ENCODE results near the gene LIN37.
A peak's percentile ranks its signal among the peaks of the same experiment; 100 is the strongest.

The LIN37 gene

DNA sequence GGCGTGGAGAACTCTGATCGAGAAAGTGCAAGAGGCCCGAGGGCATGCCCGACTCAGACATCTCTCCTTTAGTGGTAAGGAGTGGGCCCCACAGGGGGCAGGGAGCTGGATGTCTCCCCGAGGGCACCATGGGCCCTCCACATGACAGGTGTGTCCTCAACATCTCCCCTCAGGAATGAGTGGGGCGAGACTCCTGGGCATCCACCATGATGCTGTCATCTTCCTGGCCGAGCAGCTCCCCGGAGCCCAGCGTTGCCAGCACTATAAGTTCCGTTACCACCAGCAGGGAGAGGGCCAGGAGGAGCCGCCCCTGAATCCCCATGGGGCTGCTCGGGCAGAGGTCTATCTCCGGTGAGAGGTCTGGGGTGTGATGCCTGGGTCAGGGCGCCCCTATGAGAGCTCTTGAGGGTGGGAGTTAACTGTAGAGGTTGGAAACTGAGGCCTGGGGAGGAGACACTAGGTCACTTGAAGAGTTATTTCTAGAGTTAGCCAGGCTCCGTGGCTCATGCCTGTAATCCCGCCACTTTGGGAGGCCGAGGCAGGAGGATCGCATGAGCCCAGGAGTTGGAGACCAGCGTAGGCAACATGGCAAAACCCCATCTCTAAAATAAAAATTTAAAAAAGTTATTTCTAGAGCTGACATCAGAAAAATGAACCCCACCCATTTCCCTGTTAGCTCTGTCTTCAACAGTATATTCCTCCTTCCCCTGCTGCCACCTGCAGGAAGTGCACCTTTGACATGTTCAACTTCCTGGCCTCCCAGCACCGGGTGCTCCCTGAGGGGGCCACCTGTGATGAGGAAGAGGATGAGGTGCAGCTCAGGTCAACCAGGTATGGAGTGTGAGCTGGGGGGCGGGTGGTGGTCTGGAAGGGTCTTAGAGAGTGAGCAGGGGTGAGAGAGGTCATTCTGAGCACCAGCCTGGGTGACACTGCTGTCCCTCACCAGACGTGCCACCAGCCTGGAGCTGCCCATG, 11.2 kb upstream of the LIN37 start:
- no peak for DNase-seq

DNA sequence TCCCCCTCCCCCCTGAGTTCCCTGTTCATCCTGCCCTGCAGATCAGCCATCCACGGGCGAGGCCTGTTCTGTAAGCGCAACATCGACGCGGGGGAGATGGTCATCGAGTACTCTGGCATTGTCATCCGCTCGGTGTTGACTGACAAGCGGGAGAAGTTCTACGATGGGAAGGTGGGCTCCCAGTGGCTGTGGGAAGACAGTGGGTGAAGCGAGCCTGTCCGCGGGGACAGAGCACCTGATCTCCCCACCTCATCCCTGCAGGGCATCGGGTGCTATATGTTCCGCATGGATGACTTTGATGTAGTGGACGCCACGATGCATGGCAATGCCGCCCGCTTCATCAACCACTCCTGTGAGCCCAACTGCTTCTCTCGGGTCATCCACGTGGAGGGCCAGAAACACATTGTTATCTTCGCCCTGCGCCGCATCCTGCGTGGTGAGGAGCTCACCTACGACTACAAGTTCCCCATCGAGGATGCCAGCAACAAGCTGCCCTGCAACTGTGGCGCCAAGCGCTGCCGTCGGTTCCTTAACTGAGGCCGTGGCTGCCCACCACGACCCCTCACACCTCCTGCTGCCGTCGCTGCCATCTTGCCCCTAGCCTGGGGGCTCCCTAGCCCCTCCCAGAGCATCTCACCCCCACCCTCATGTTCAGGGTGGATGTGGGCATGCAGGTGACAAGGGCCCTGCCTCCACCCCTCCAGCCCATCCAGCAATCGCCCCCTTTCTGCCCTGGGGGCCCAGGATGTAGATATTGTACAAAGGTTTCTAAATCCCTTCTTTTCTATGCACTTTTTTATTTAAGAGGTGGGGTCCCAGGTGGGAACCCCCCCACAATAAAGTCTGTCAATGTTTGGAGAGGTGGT, 10.1 kb upstream of the LIN37 start:
- DNase-seq, result no peak

DNA sequence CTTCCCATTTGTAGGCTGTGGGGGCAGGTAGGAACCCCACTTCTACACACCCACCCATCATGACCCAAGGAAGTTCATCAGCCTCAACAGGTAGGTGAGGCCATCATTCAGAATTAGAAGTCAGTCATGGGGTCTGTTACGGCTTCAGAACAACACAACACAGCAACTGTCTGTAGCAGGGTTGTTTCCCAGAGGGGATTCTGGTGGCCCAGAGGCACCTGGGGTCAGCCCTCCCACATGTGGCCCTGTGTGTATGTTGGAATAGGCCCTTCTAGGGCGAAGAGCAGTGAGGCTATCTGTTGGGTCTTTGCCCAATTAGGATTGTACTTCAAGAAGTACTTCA, 9.5 kb upstream of the LIN37 start:
- no peak for DNase-seq

DNA sequence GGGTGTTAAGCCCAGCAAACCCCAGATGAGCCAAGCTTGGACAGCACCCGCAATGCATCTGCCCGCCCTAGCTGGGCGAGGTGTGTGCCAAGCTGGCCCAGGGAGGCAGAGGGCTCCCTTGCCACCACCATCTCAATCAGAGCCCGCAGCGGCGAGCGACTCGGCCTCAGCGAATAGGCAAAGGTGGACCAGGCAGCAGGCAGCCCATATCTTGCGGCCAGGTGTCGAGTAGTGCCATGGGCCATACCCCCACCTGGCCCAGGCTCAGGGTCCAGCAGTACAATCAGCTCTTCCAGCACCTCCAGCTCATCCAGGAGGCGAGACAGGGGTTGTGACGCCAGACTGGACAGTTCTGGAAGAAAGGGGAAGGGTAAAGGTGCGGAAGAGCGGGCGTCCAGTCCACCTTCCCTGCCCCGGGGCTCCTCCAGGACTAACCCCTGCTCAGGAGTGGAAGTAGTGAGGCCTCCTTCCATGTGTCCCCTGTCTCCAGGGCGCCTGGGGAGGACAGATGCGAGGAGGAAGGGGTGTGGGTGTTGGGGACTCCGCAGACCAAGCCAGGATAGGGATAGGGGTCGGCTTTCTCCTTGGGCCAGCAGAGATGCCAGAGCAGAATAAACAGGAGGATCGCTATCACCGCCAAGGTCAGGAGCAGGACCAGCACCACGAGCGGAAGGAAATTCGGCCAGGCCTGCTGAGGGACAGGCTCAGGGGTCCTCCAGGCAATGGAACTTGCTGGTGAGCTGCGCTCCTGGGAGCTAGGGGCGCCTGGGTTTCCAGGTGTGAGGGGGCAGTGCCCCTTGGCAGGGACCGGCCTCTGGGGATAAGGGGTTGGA, 8.9 kb upstream of the LIN37 start:
- no peak for DNase-seq

DNA sequence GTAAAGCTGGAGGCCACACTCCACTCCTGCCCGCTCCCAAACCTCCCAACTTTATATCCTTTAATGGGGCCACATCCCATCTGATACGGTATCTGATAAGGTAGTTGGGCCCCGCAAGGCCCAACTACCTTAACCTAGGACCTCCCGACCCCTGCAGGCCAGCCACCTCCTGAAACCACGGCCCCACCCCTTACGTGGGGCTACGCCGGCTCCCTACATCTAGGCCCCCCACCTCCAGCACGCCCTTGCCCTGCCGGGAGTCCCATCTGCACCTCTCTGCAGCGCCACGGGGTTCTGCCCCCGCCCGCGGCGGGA, 8.3 kb upstream of the LIN37 start:
- no peak for DNase-seq

DNA sequence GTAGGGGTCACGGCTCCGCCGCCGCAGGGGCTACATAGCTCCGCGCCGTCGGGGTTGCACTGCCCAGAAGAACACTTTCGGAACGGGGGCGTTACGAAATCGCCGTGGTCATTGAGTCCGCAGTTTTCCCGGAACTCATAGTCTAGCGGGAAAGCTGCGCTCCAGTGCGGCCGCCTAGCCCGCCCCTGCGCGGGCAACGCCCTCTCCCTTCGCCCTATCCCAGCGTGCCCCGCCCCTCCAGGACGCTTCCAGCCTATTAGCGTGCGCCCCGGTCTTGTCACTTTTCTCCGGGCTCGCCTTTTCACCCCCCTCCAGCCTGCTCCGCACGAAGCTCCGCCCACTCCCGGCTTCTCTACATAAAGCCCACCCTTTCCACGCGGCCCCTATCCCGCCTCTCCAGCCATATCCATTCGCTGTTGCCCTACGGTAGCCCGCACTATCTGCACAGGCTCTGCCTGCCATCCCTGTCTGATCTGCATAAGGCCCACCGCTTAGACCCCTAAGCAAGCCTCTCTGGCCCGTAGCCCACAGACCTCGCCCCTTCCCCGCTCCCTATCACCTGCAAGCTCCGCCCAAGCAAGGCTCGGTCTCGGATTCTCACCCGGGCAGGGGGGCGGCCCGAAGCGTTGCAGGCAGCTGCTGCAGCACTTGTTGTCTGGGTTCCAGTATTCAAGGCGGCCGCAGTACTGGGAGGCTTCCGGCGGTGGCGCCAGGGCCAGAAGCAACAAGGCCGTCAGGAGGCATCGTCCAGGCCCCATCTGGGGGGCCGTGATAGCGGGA, 7.8 kb upstream of the LIN37 start:
- DNase-seq, result peak; percentile 99

DNA sequence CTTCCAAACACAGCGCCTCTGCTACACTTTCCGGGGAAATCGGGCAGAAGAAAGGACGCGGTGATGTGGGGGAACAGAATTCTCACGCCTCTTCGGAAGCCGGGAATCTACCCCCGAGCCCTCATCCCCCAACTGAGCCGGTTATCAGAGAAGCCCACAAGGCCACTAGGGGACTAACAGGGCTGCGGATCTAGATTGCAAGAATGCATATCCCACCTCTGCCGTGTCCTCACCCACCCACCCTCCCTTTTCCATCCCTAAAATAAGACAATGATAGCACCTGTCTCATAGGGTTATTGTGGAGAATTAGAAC, 7.2 kb upstream of the LIN37 start:
- no peak for DNase-seq

DNA sequence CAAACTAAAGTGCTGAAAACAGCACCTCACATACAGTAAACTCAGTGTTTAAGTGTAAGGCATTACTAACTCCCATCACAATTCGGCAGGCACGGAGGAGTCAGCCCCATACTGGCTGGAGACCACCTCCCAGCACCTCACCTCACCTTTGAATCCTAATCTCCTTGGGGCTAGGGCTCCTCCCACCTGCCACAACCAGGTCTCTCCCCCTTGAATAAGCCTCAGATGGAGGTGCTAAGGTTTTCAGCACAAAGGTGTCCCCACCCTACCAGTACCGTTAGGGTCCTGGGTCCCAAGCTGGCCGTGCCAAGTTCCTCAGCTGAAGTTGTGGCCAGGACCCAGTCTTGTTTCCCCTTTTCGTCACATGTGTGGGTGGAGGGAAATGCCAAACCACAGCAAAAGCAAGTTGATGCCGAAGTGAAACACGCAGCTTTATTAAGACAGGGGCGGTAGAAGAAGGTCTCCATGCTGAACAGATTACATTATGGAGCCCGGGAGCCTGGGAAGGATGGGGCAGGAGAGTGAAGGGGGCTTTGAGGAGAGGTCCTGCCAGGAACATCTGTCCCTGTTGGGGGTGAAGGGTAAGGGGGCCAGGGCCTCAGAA, 6.2 kb upstream of the LIN37 start, which contains the start of gene IGFLR1:
Gene IGFLR1 (minus strand): TSS at position 332 of the 604 bp plus-strand sequence. CDS start 1,272 bp downstream, outside the sequence.
- DNase-seq, result no peak

DNA sequence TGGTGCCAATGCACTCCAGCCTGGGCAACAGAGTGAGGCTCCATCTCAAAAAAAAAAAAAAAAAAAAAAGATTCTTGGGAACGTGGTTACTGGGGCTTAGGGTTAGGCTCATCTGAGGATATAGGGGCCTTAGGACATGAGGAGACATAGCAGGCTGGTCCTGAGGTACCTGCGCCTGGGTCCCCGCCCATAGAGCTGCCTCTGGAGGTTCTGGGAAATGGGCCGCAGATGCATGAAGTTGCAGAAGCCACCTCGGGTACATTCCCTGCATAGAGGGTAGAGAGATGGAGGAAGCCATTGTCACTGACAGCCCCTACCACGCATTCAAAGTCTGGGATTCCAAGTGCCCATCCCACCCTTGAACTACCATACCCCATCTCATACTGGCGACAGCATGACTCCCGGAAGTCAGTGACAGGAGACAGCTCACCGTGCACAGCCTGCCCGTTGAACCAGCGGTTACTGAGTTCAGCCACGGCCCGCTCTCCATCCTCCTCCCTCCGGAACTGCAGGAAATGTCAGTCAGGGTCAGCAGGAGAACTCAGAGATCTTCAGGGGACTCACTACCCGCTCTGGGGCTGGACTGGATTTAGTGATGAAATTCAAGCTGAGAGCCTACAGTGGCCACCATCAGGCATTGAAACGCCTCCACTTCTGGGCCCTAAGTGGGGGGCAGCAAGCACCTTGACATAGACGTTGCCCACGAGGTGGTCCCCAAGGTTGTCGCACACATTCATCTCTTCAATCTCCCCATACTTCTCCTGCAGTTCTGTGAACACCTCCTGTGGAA, 4.5 kb upstream of the LIN37 start:
- no peak for DNase-seq

DNA sequence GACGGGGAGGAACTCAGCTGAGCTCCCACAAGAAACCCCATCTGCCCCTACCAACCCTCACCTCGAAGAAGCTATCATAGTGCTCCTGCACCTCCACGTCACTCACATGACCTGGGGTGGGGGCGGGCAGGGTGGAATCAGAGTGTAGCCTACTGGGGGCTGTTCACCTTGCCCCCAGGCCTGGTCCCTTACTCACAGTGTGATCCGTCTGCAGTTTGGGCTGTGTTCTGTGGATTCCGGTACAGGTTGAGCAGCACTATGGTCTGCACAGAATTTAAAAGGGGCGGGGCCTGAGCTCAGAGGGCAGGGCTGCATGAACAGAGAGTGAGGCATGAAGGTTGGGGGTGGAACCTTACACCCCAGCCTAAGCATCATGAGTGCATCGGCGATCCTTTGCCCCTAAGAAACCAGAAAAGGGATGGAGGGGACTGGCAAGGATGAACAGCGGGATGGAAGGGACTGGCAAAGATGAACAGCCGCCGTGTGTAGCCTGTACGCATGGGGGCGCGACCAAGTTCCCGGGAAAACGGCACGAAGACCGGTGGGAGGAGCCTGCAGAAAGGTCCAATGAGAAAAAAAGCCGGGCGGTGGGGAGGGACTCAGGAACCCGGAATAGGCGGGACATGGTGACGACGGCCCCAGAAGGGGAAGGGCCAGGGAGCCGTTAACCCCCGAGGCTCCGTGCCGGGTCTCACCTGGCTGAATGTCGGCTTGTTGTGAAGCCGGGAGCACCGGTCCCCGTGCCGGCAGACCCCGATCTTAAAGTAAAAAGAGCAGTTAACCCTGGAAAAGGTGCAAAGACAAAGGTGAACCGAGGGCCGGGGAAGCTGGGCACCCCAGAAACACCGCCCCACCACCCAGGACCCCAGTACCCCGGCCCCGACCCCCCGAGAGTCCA, 3.7 kb upstream of the LIN37 start:
- DNase-seq, result peak; percentile 97

DNA sequence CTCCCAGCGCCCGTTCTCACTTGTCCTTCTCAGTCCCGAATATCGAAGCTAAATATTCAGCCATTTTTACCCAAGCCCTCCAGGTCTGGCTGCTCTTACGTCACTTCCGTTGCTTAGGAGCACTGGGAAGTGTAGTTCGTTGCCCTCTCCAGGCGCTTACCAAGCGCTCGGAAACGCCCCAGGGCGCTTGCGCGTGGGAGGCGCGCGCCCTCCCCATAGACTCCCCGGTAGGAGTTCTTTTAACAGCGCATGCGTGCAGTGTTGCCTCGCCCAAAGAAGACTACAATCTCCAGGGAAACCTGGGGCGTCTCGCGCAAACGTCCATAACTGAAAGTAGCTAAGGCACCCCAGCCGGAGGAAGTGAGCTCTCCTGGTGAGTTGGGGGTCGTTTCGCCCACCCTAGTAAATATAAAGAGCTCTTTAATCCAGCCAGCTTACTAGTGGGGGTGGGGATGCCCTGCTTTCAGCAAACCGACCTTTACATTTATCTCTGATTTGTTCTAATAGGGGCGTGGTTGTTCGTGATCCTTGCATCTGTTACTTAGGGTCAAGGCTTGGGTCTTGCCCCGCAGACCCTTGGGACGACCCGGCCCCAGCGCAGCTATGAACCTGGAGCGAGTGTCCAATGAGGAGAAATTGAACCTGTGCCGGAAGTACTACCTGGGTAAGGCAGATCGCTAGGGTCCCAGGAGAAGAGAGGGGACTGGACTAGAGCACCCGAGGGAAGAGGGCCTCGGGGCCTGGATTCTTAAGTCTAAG, 2.9 kb upstream of the LIN37 start, which contains the start of the genes PSENEN and U2AF1L4:
Gene PSENEN (plus strand): TSS at position 324 of the 759 bp plus-strand sequence. CDS start 280 bp downstream, at position 604.
Gene U2AF1L4 (minus strand): TSS at position 91 of the 759 bp plus-strand sequence. CDS start 27 bp downstream, at position 64.
- DNase-seq, result peak; percentile 99

DNA sequence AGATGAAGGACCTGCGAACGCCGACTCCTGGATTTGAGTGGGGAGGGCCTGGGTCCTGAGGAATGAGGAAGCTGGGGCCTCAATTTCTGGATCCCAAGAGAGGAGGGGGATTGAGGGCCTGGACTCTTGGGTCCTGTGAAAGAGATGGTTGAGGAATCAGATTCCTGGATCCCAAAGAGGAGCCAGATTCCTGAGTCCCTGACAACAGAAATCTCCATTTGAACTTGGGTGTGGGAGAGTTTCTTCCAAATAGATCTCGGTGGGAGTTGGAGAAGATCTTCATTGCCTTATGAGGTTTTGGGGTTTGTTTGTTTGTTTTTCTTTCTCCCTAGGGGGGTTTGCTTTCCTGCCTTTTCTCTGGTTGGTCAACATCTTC, 2.3 kb upstream of the LIN37 start:
- DNase-seq, result no peak

DNA sequence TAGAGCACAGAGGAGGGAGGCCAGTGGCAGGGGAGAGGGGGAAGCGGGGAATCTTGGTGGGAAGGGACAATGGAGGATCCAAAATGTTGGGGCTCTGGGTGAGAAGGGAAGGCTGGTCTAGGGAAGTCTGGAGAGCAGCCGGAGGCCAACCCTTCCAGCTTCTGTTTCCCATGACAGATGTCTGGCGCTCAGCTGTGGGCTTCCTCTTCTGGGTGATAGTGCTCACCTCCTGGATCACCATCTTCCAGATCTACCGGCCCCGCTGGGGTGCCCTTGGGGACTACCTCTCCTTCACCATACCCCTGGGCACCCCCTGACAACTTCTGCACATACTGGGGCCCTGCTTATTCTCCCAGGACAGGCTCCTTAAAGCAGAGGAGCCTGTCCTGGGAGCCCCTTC, 1.8 kb upstream of the LIN37 start:
- no peak for DNase-seq

DNA sequence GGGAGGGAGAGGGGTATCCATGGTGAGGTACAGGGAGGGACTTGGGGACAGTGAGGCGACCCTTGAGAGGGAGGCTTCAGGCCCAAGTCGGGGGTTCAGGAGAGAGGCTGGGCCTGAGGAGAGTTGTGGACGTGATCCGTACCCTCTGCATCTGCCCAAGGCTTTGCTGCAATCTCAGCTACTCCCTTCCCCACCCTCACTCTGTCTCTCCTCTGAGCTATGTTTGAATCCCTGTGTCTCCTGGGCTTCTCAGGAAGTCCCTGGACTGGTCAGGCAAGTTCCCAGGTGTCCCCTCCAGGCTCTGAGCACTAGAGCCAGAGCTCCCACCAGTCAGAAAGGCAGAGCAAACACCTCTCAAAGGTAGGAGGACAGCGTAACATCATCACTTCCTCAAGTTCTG, 1.8 kb downstream of the LIN37 start:
- DNase-seq, result peak; percentile 17

DNA sequence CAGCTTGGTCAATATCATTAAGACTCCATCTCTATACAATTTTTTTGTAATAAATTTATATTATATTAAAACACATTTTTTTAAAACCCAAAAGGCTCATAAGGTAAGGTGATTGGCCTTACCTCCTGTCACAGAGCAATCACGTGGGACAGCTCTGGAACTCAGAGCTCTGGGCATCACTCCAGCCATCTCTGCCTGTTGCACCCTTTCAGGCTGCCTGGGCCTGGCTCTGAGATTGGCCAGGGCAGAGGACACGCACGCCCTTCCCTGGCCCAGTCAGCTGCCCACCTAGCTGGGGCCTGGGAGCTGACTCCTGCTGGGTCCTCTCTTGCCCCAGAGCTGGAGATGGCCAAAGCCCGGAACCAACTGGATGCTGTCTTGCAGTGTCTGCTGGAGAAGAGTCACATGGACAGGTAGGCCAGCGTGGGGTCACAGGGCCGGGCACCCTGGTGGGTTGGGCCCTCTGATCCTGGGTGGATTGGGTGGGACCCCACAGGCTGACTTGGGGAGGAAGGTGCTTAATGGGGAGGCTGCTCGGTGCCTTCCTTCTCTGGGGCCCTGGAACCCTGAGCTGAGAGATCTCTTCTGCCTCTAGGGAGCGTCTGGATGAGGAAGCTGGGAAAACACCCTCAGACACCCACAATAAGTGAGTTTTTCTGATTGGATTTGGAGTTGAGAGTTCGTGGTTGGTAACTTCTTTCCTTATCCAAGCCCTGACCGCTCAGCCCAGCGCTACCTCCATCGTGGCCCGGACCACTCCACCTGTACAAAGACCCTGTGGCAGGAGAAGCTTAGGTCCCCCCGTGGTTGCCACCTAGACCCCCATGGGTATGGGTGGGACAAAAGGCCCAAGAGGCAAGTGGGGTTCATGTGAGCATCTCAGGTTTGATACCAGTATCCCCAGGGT, 3.7 kb downstream of the LIN37 start:
- peak; percentile 15 for DNase-seq

DNA sequence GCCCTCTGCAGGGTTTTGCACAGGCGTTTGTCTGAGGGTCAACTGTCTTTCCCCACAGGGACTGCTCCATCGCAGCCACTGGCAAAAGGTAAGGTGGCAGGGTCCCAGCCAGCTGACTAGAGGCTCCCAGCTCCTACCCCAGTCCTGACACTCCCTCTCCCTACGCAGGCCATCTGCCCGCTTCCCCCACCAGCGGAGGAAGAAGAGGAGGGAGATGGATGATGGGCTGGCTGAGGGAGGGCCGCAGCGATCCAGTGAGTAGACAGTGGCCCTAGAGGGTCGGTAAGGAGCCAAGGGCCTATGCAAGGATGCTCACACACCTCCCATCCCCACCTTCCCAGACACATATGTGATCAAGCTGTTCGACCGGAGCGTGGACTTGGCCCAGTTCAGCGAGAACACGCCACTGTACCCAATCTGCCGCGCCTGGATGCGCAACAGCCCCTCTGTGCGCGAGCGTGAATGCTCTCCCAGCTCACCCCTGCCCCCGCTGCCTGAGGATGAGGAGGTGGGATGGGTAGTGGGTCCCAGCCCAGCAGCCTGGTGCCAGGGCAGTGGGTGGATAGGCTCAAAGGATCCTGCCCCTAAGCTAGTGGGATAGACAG, 4.5 kb downstream of the LIN37 start:
- peak; percentile 17 for DNase-seq

DNA sequence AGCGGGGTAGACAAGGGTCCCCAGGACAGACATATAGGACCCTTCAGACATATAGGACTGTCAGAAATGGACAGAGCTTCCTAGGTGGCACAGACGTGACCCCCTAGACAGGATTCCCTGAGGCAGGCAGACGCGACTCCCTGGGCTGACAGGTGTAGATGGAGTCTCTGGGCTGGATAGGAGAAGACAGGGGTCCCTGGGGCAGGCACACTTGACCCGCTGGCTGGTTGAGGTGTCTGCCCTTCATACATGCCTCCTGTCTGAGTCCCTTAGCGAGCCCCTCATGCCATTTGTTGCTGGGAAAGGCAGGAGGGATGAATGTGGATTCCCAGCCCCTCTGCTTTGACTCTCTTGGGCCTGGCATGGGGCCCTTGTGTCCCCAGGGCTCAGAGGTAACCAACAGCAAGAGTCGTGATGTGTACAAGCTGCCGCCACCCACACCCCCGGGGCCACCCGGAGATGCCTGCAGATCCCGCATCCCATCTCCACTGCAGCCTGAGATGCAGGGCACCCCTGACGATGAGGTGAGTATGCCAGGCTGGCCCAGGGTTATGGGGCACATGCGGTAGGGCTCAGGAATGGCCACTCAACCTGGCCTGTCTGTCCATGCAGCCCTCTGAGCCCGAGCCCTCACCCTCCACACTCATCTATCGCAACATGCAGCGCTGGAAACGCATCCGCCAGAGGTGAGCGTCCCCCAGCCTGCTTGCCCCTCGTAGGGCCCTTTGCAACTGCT, 5.4 kb downstream of the LIN37 start:
- DNase-seq, result no peak

Measured in right hindlimb (tissue), 1 donor.